Fibroblast of the conjunctiva (primary cell): ENCODE data around the gene CAMKK2.
"Not testable (repeated sequence)": the region's sequence is repeated elsewhere in the genome, so short reads cannot be mapped to it uniquely, and the experiment has no call there.

ENCODE experiments used
- DNase-seq: peaks from one replicate; pipeline ENCODE4 v3.0.0-alpha.2; 2010; ENCODE audit warnings: low read depth

CAMKK2 gene

GRCh38 chr12:121279071-121279375, 17.5 kb downstream of the CAMKK2 start:
- no peak for DNase-seq

- no peak for DNase-seq
Measured at GRCh38 chr12:121278169-121279070, 18.1 kb downstream of the CAMKK2 start.

GRCh38 chr12:121277374-121277759, 19.1 kb downstream of the CAMKK2 start:
- DNase-seq: no peak

- no peak for DNase-seq
Measured at GRCh38 chr12:121274036-121274763, 22.3 kb downstream of the CAMKK2 start.

GRCh38 chr12:121273364-121273896, 23.1 kb downstream of the CAMKK2 start:
- no peak for DNase-seq

- no peak for DNase-seq
Measured at GRCh38 chr12:121267822-121268221, 28.7 kb downstream of the CAMKK2 start.

GRCh38 chr12:121264951-121265515, 31.5 kb downstream of the CAMKK2 start:
- no peak for DNase-seq

- no peak for DNase-seq
Measured at GRCh38 chr12:121264135-121264534, 32.4 kb downstream of the CAMKK2 start.

- no peak for DNase-seq
Measured at GRCh38 chr12:121263206-121263935, 33.1 kb downstream of the CAMKK2 start.

- no peak for DNase-seq
Measured at GRCh38 chr12:121261398-121261797, 35.1 kb downstream of the CAMKK2 start.

- DNase-seq: no peak
Measured at GRCh38 chr12:121260091-121260490, 36.4 kb downstream of the CAMKK2 start.

GRCh38 chr12:121259074-121259473, 37.4 kb downstream of the CAMKK2 start:
- no peak for DNase-seq

GRCh38 chr12:121257704-121258449, 38.6 kb downstream of the CAMKK2 start:
- DNase-seq: not testable (repeated sequence)

GRCh38 chr12:121255433-121255832, 41.1 kb downstream of the CAMKK2 start:
- no peak for DNase-seq

- no peak for DNase-seq
Measured at GRCh38 chr12:121253638-121254335, 42.7 kb downstream of the CAMKK2 start.

GRCh38 chr12:121252712-121253345, 43.7 kb downstream of the CAMKK2 start:
- no peak for DNase-seq

- no peak for DNase-seq
Measured at GRCh38 chr12:121251838-121252237, 44.7 kb downstream of the CAMKK2 start.

GRCh38 chr12:121250359-121250758, 46.1 kb downstream of the CAMKK2 start:
- no peak for DNase-seq

- no peak for DNase-seq
Measured at GRCh38 chr12:121248622-121249021, 47.9 kb downstream of the CAMKK2 start.

GRCh38 chr12:121246893-121247557, 49.5 kb downstream of the CAMKK2 start:
- DNase-seq: no peak
